Measurements from ENCODE around the gene RPL27A.

RPL27A gene

GRCh38 chr11:8702598-8702915 lies 20.0 kb downstream of the RPL27A start:
- DNase-seq, result no peak

- DNase-seq, result no peak
Measured at GRCh38 chr11:8704136-8704535, 21.5 kb downstream of the RPL27A start.

- no peak for DNase-seq
Measured at GRCh38 chr11:8705146-8705545, 22.6 kb downstream of the RPL27A start.

GRCh38 chr11:8706673-8707432 lies 24.3 kb downstream of the RPL27A start:
- no peak for DNase-seq

GRCh38 chr11:8707541-8708191 lies 25.1 kb downstream of the RPL27A start:
- DNase-seq, result no peak

GRCh38 chr11:8709002-8709672 lies 26.5 kb downstream of the RPL27A start:
- DNase-seq, result no peak

- no peak for DNase-seq
Measured at GRCh38 chr11:8709777-8710176, 27.2 kb downstream of the RPL27A start.

GRCh38 chr11:8711895-8712442 lies 29.4 kb downstream of the RPL27A start:
- no peak for DNase-seq

GRCh38 chr11:8712506-8712905 lies 29.9 kb downstream of the RPL27A start:
- no peak for DNase-seq

- no peak for DNase-seq
Measured at GRCh38 chr11:8713760-8714454, 31.3 kb downstream of the RPL27A start.

GRCh38 chr11:8714622-8715225 lies 32.1 kb downstream of the RPL27A start:
- no peak for DNase-seq

GRCh38 chr11:8715501-8715900 lies 32.9 kb downstream of the RPL27A start:
- no peak for DNase-seq

GRCh38 chr11:8717544-8717875 lies 34.9 kb downstream of the RPL27A start:
- DNase-seq, result no peak

GRCh38 chr11:8717876-8718753 lies 35.5 kb downstream of the RPL27A start:
- no peak for DNase-seq

GRCh38 chr11:8719211-8719649 lies 36.6 kb downstream of the RPL27A start:
- DNase-seq, result no peak

GRCh38 chr11:8719721-8720120 lies 37.1 kb downstream of the RPL27A start:
- DNase-seq, result no peak

- no peak for DNase-seq
Measured at GRCh38 chr11:8720352-8720751, 37.8 kb downstream of the RPL27A start.

GRCh38 chr11:8720868-8721608 lies 38.4 kb downstream of the RPL27A start:
- DNase-seq, result no peak

- no peak for DNase-seq
Measured at GRCh38 chr11:8721609-8722500, 39.3 kb downstream of the RPL27A start.

- DNase-seq, result no peak
Measured at GRCh38 chr11:8722809-8723208, 40.2 kb downstream of the RPL27A start.
